ENCODE results near the gene TBC1D10B. TPM values are rescaled to one million over a fixed set of nuclear protein-coding genes. Genes with fewer than 3 reads are reported as not detected.

The TBC1D10B gene
- total and polyA plus RNA-seq, 2 of the 8 experiments (the other 6 are each of a cell fraction or from before 2014, with no cell fraction given), result 15.4 to 28.6 TPM

- Histone ChIP-seq H3K9ac (replicated peaks in 1 of 4; ENCODE audit: extremely low read depth in 1 of 4, low read depth in 3 of 4, low read length in 3 of 4) (no peak overlapping the region), H3K36me3 (ENCODE audit: control insufficient read depth in 2 of 4, insufficient read depth in 4 of 4, low read length in 3 of 4) (no peaks in the 10 kb centered on the region), H4K20me1 (replicated peaks in 1 of 2; ENCODE audit: control insufficient read depth in 1 of 2, insufficient read depth in 2 of 2, low read length in 2 of 2) (no peaks in the 10 kb centered on the region), H3K27me3 (replicated peaks in 1 of 4; ENCODE audit: control insufficient read depth in 3 of 4, extremely low read depth in 1 of 4, insufficient read depth in 3 of 4, low read length in 3 of 4) (no peaks in the 10 kb centered on the region), H4K5ac (ENCODE audit: insufficient read length, low read depth, low read length) (no peak overlapping the region), H3K4ac (replicated peaks; ENCODE audit: insufficient read length, low read depth, low read length) (no peak overlapping the region), H3K4me1 (replicated peaks in 1 of 4; ENCODE audit: control insufficient read depth in 3 of 4, insufficient read depth in 4 of 4, low read length in 3 of 4) (peaks cover 0 to 3% (median 0%) of the 10 kb centered on the region in 4 experiments; a peak in 1 of 7 replicates), H2AFZ (ENCODE audit: low read length) (no peak overlapping the region), H3K14ac (ENCODE audit: insufficient read length) (no peak overlapping the region), H3K27ac (ENCODE audit: low read depth, low read length) (no peak overlapping the region), H2BK120ac (replicated peaks; ENCODE audit: low read depth, low read length) (no peak overlapping the region), H2BK5ac (ENCODE audit: low read depth, low read length) (no peak overlapping the region), H3K56ac (replicated peaks; ENCODE audit: insufficient read length, low read depth, low read length) (no peak overlapping the region), H2AK5ac (ENCODE audit: low read depth, low read length) (no peak overlapping the region), H2BK12ac (ENCODE audit: low read depth, low read length) (peak overlapping the region; percentile 27; the same call in 1 of the 2 replicates), H3K79me2 (ENCODE audit: control insufficient read depth in 1 of 2, insufficient read depth in 2 of 2, low read length in 2 of 2) (no peaks in the 10 kb centered on the region), H4K8ac (ENCODE audit: extremely low read depth, insufficient read depth, low read length) (peak overlapping the region; percentile 79; the same call in 1 of the 2 replicates), H3K18ac (ENCODE audit: extremely low read depth, low read length) (no peak overlapping the region), H2BK15ac (ENCODE audit: low read length) (no peak overlapping the region), H4K91ac (replicated peaks; ENCODE audit: insufficient read length, low read length) (no peak overlapping the region), H2BK20ac (ENCODE audit: low read length) (no peak overlapping the region), H3K4me3 (ENCODE audit: extremely low read depth in 1 of 4, insufficient read depth in 2 of 4, low read depth in 3 of 4, low read length in 4 of 4) (no peak overlapping the region), H3K23ac (ENCODE audit: insufficient read length) (no peak overlapping the region), H3K9me3 (ENCODE audit: insufficient read depth in 2 of 2, low read depth in 1 of 2, low read length in 1 of 2) (no peaks in the 10 kb centered on the region), H3K23me2 (ENCODE audit: low read depth, low read length) (no peaks in the 10 kb centered on the region), H3K4me2 (ENCODE audit: insufficient read depth in 1 of 2, low read depth in 2 of 2, low read length in 2 of 2) (no peak overlapping the region), H3K79me1 (ENCODE audit: low read depth, low read length) (no peaks in the 10 kb centered on the region)
- CTCF ChIA-PET (ENCODE audit: partially characterized antibody), result interaction anchor here (1.3 kb wide), 1 partner anchor 13 kb away, joined by 5 read pairs; no protein-coding TSS in a partner anchor
- 95% methylated on average over 13 of the region's 13 CpGs; no CpG with 5 or more reads in 1 of the 2 experiments for WGBS, 2 experiments (ENCODE audit: extremely low coverage in 1 of 2, insufficient coverage in 1 of 2, insufficient read length in 1 of 2, insufficient replicate concordance in 2 of 2, low coverage in 1 of 2, low lambda C conversion rate in 2 of 2, missing lambda C conversion rate in 1 of 2)
- TF ChIP-seq CTCF (IDR thresholded peaks at IDR 0.05; ENCODE audit: control extremely low read depth in 1 of 3, insufficient read depth in 1 of 3, low read depth in 1 of 3, low read length in 3 of 3) (no peak), KDM1A (IDR thresholded peaks at IDR 0.05; ENCODE audit: borderline replicate concordance, low read length) (no peak), E2F6 (IDR thresholded peaks at IDR 0.05) (no peak), CBX5 (IDR thresholded peaks at IDR 0.05; ENCODE audit: low read depth, low read length) (no peak), SIX5 (IDR thresholded peaks at IDR 0.05; ENCODE audit: low read depth, low read length) (no peak), JUN (IDR thresholded peaks at IDR 0.05; ENCODE audit: low read depth, low read length) (no peak)
- POLR2A ChIA-PET (ENCODE audit: partially characterized antibody), result interaction anchor here (1.0 to 1.3 kb wide), 2 partner anchors 11 to 14 kb away, joined by 4 to 5 read pairs; no protein-coding TSS in a partner anchor
- no peak for FAIRE-seq
- DNase-seq (ENCODE audit: low read depth in 1 of 2, low spot score in 2 of 2), result no peak
Observed at GRCh38 chr16:30340621-30341020, 29.7 kb downstream of the TBC1D10B start.
